Measurements from ENCODE around the gene CABYR. TPM values are rescaled to one million over a fixed set of nuclear protein-coding genes. Genes with fewer than 3 reads are reported as not detected.

Gene CABYR
- total and polyA plus RNA-seq, 9 donors = 1.1 to 8.1 (median 2.0) TPM; not detected in 1

GRCh38 chr18:24185805-24186204 lies 46.9 kb downstream of the CABYR start:
- WGBS, 3 donors = 80 to 90% (median 82%) methylated on average over 7 of the region's 7 CpGs
- no peaks in the 10 kb centered on the region for H3K36me3 ChIP-seq
- H3K27me3 ChIP-seq = no peaks in the 10 kb centered on the region
- no peak for DNase-seq
- H3K9me3 ChIP-seq = no peaks in the 10 kb centered on the region
- TF ChIP-seq CTCF (IDR thresholded peaks at IDR 0.05) (no peak), EP300 (IDR thresholded peaks at IDR 0.05) (no peak), POLR2A (IDR thresholded peaks at IDR 0.05) (no peak)
- intact Hi-C loops (cut with DNase I) = no loop called here
- H3K27ac ChIP-seq = no peak overlapping the region
- H3K4me1 ChIP-seq (ENCODE audit: insufficient read depth) = peaks cover 2% of the 10 kb centered on the region
- H3K4me3 ChIP-seq = no peak overlapping the region

- Histone ChIP-seq H3K4me1 (ENCODE audit: insufficient read depth) (peaks cover 2% of the 10 kb centered on the region), H3K27ac (no peak overlapping the region), H3K9me3 (no peaks in the 10 kb centered on the region), H3K4me3 (no peak overlapping the region), H3K27me3 (no peaks in the 10 kb centered on the region), H3K36me3 (no peaks in the 10 kb centered on the region)
- WGBS, 3 donors = 94 to 99% (median 94%) methylated on average over 5 of the region's 5 CpGs
- intact Hi-C loops (cut with DNase I) = no loop called here
- no peak for DNase-seq
- no peak for TF ChIP-seq EP300 (IDR thresholded peaks at IDR 0.05)
- TF ChIP-seq CTCF (IDR thresholded peaks at IDR 0.05) = no peak
- TF ChIP-seq POLR2A (IDR thresholded peaks at IDR 0.05) = no peak
Measured at GRCh38 chr18:24187049-24187448, 48.2 kb downstream of the CABYR start.

GRCh38 chr18:24187689-24188088 lies 48.8 kb downstream of the CABYR start:
- no peak overlapping the region for H3K4me3 ChIP-seq
- intact Hi-C loops (cut with DNase I) = no loop called here
- TF ChIP-seq POLR2A (IDR thresholded peaks at IDR 0.05) = no peak
- no peak for TF ChIP-seq CTCF (IDR thresholded peaks at IDR 0.05)
- TF ChIP-seq EP300 (IDR thresholded peaks at IDR 0.05) = no peak
- no peaks in the 10 kb centered on the region for H3K36me3 ChIP-seq
- no peaks in the 10 kb centered on the region for H3K27me3 ChIP-seq
- H3K27ac ChIP-seq = no peak overlapping the region
- no peak for DNase-seq
- 81 to 95% (median 93%) methylated on average over 1 of the region's 1 CpG for WGBS, 3 donors
- H3K9me3 ChIP-seq = no peaks in the 10 kb centered on the region
- peaks cover 2% of the 10 kb centered on the region for H3K4me1 ChIP-seq (ENCODE audit: insufficient read depth)

GRCh38 chr18:24188120-24188519 lies 49.3 kb downstream of the CABYR start:
- H3K36me3 ChIP-seq = no peaks in the 10 kb centered on the region
- no peak overlapping the region for H3K27ac ChIP-seq
- 75 to 89% (median 76%) methylated on average over 5 of the region's 5 CpGs for WGBS, 3 donors
- peaks cover 2% of the 10 kb centered on the region for H3K4me1 ChIP-seq (ENCODE audit: insufficient read depth)
- H3K27me3 ChIP-seq = no peaks in the 10 kb centered on the region
- H3K9me3 ChIP-seq = no peaks in the 10 kb centered on the region
- TF ChIP-seq POLR2A (IDR thresholded peaks at IDR 0.05) = no peak
- no peak for TF ChIP-seq CTCF (IDR thresholded peaks at IDR 0.05)
- TF ChIP-seq EP300 (IDR thresholded peaks at IDR 0.05) = no peak
- intact Hi-C loops (cut with DNase I) = no loop called here
- no peak for DNase-seq
- no peak overlapping the region for H3K4me3 ChIP-seq
